GM18502 (cell line): Measurements from ENCODE around the gene CCIN.
"Not testable (repeated sequence)": the region's sequence is repeated elsewhere in the genome, so short reads cannot be mapped to it uniquely, and the experiment has no call there.

Experiments
- ATAC-seq: cut with Tn5 transposase; IDR thresholded peaks from one replicate; pipeline ENCODE4 v1.9.1; 2021; ENCODE audit warnings: mild to moderate bottlenecking; ENCODE audit not compliant: unreplicated experiment, poor library complexity

The CCIN gene

DNA sequence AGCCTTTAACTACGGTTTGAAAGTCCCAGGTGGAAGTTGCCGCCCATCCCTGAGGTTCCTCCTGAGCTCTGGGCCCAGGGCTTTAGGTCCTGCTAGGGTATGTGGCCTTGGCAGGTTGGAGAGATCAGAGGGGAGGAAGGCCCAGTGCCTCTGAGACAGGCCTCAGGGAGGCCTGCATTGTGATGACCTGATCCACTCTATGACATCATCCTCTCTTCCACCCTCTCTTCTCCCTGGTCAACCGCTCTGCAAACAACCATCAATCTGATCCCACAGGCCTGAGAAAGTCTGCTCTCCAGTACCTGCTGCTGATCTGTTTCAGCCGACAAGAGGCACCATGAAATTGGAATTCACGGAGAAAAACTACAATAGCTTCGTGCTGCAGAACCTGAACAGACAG, at the start of gene CCIN:
TSS of gene CCIN (plus strand) at position 223 of the 400 bp plus-strand sequence. CDS start at position 338, 115 bp downstream.
- ATAC-seq: no peak

- ATAC-seq: no peak
These were observed 49.7 kb upstream of the CCIN start for GRCh38 chr9:36119476-36119875.

DNA sequence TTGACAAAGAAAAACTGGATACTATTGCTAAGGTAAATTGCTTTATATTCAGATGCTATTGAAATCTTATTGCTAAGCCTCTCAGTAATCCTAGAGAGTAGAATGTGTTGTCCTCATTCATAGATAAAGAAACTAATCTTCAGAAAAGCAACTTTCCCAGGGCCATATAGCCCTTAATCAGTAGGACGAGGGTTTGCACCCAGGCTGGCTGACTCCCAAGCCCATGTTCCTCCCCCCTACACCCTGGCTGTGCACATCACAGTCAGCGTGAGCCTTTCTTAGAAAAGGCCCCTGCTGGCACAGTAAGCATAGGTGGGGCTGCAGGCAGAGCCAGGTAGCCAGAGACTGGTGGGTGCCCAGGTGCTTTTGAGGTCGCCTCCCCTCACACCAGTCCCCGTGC, 48.5 kb upstream of the CCIN start:
- no peak for ATAC-seq

- no peak for ATAC-seq
These were observed 47.2 kb upstream of the CCIN start for GRCh38 chr9:36121971-36122370.

GRCh38 chr9:36123515-36123914, 45.7 kb upstream of the CCIN start:
- ATAC-seq: no peak

- ATAC-seq: no peak
These were observed 43.9 kb upstream of the CCIN start for GRCh38 chr9:36125062-36125855.

DNA sequence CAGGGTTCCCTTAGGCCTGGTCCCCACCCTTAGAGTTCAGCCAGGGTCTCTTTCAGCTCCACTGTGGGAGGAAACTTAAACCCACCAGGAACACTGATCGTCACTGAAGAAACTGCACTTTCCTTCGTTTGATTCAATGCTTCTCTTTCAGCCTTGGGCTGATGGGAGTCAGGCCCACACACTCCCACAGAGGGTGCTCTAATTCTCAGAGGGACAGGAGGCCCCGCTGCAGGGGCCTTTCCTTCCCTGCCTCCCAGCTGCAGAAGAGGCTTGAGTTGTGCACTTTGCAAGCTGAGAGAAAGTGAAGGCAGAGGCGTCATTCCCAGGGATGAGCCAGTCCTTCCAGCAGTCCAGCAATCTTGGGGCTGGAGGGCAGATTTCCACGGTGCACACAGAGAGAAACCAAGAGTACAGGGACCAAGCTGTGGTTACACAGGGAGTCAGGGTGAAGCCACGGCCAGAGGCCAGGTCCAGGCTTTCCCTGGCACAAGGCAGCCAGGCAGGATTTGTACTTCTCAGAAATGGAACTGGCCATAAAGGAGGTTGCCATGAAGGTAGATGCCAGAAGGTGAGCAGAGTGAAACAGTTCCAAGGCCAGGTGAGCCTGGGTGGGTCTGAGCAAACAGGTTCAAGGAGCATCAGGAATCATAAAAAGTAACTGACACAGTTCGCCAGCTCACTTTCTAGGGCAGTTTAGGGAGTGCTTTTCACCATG, 43.0 kb upstream of the CCIN start:
- no peak for ATAC-seq

DNA sequence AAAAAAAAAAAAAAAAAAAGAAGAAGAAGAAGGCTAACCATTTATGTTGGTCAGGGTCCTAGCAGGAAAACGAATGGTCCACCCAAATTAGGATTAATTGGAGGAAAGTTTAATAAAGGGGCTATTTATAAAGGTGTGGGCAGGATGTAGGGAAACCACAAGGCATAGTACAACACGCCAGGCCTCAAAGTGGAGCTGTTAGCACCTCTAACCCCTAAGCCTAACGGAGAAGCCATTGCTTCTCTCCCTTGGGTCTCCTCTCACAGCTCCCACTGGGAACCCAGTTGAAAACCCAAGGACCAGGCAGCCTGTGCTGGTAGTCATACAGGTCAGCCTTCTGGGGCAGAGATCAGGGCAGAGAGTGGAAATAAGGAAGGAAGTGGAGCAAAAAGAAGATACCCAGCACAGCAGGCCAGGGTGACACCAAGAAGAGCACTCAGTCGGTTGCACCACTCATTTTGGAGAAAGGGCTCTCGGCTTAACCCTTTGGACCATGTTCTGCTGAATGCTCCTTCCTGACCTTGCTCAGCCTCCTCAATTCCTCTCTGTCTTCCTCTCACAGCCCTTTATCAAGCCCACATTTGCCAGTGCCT, 41.4 kb upstream of the CCIN start:
- no peak for ATAC-seq

DNA sequence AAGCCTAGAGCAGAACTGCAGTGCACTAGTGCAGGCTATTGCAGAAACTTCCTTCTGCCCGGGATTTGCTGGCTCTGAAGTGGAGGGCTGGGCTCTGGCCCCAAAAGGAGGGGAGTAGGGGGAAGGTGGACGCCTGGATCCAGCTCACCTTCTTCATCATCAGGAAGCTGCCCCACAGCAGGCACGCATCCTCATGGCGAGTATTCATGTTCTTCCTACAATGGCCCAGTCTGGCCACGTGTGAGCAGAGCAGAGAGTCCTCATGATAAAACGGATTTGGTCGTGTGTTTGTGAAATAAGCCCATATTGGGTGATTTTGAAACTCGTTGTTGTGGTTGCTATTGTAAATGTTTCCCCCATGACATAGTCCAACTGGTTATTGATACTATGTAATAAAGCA, 40.8 kb upstream of the CCIN start:
- no peak for ATAC-seq

DNA sequence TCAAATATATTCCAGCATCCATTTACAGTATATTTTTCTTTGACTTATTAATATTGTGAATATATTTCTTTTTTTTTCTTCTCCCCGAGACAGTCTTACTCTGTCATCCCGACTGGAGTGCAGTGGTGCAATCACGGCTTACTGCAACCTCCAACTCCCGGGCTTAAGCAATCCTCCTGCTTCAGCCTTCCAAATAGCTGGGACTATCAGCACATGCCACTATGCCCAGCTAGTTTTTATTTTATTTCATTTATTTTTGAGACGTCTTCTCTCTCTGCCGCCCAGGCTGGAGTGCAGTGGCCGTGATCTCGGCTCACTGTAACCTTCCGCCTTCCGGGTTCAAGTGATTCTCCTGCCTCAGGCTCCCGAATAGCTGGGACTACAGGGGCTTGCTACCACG, 40.0 kb upstream of the CCIN start:
- no peak for ATAC-seq

GRCh38 chr9:36131666-36132065, 37.5 kb upstream of the CCIN start:
- not testable (repeated sequence) for ATAC-seq

GRCh38 chr9:36132086-36132485, 37.1 kb upstream of the CCIN start:
- no peak for ATAC-seq

DNA sequence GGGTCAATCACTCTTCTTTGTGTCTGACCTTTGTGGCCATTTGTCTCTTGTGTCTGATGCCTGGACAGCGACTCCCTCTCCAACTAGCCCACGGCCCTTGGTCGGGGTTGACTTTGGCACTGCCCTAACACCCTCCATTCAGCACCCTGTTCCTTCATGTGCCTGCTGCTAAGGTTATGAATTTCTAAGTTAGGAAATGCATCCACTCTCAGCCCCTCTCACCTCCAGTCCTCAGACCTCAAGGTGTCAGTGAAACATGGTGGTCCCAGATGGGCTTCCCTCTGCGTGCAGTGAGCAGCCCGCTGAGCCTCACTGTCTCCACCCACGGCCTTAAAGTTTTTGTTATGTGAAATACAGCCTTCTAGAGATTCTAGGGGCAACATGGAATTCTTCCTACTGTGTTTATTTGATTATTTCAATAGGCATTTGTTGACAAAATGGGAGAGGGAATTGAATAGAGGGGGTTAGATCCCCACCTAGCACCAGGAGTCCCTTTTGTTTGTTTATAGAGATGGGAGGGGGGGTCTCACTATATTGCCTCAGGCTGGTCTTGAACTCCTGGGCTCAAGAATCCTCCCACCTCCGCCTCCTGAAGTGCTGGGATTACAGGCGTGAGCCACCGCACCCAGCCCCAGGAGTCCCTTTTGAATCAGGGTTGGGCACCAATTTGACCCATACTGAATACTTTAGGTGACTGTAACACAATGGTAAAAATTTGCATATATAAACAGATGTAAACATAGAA, 34.3 kb upstream of the CCIN start:
- ATAC-seq: no peak

DNA sequence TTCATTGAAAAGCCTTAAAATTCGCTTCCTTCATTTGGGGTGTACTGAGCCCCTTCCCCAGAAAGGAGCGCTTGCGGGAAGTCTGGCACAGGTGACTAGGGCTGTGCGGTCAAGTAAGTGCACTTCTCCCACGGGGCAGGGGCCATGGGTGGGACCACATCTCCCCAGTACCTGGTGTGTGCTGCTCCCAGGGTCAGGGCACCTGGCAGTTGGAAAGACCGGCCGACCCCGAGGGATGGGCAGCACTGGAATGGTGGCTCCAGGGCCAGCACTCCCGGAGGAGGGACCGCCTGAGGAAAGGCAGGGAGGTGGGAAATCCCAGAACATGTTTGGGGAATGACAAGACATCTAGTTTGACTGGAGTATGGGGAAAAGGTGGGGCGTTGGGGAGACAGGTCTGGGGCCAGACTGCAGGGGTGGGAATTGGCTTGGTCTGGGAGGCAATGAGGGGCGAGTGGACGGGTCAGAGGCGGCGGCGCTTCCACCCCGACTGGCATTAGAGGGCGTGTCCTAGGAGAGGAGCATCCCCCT, 33.4 kb upstream of the CCIN start:
- no peak for ATAC-seq

DNA sequence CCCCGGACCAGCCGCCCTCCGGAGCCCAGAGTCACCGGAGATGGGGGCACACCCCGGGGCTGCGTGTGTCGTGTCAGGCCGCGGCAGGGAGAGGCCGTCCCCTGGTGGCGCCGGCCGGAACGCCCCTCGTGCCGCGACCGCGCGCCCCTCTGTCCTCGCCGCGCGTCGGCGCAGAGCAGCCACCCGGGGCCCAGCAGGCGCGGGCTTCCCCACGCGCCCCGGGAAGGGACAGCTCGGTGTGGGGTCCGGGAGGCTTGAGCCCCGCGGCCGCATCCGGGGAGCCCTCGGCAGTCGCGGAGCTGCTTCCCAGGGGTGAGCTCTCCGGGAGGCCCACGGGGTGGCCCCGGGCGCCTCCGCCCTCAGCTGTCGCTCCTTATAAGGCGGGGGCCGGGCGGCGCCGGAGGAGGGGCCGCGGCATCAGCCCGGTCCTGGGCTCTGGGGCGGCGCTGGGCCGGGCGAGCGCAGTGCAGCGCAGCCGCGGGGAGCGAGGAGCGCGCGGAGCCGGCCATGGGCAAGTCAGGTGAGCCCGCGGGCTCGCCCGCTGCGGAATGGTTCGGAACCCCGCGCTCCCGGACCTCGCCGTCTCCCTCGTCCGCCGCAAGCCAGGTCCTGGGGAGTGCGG, 32.8 kb upstream of the CCIN start, which contains the start of gene GLIPR2:
TSS of gene GLIPR2 (plus strand) at position 462 of the 622 bp plus-strand sequence. CDS start at position 508, 46 bp downstream.
- ATAC-seq: peak; percentile 95

DNA sequence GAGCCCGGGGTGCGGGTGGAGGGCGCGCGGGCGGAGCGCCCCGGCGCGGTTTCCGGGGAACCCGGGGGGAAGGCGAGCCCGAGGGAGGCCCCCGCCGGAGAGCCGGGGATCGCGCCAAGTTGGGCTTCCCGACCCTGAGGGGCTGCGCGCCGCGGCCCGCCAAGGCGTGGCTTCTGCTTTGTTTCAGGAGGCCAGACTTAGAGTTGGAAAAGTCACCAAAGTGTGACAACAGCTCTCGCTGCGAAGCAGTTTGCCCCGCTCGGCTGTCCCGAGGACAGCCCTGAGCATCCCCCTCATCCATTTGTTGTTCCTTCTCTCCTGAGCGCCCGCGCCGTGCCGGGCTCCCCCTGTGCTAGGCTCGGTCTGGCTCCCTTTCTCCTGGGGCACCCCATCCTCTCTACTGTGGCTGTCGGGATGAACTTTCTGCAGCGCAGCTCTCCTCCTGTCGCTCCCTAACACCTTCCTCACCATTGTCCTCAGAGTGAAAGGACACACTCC, 32.2 kb upstream of the CCIN start:
- peak; percentile 37 for ATAC-seq

GRCh38 chr9:36137392-36138004, 31.7 kb upstream of the CCIN start:
- ATAC-seq: no peak

DNA sequence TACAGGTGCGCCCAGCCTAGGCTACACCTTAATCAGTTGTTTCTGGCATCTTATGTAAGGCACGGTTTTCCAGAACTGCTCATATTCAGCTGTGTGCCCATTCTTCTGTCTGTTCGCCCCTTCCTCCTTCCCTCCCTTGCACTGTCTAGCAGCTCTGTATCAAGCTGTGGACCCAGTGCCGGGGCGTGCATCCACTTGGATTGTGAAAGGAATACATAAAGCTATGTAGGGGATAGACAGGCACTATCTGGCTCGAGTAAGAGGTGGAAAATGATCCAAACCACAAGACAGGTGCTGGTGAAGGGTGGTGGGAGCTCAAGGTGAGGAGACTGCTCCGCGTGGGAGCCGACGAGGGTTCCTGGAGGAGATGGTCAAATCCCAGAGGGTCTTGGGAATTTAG, 30.7 kb upstream of the CCIN start:
- ATAC-seq: no peak

GRCh38 chr9:36138901-36139300, 30.3 kb upstream of the CCIN start:
- no peak for ATAC-seq
